Lower leg skin (tissue), 3 donors: ENCODE data around the gene OSBPL5.
"Not testable (repeated sequence)": the region's sequence is repeated elsewhere in the genome, so short reads cannot be mapped to it uniquely, and the experiment has no call there.

Experiments used
- POLR2A ChIP-seq, 2 donors: fragments of 450-650 bp; IDR thresholded peaks; one replicate each; pipeline ENCODE4 v1.6.1; 2016 to 2017; ENCODE audit warnings: antibody characterized with exemption in 2 of 2, mild to moderate bottlenecking in 1 of 2, moderate library complexity in 1 of 2
- TF ChIP-seq, protein P1 (sequence below), 3 donors: fragments of 450-650 bp; IDR thresholded peaks; one replicate each; pipeline ENCODE4 v1.5.1; 2016; ENCODE audit warnings: antibody characterized with exemption in 3 of 3, mild to moderate bottlenecking in 3 of 3, moderate library complexity in 2 of 3

GRCh38 chr11:3063876-3064275, 101.2 kb downstream of the OSBPL5 start:
- TF ChIP-seq, protein P1, sequence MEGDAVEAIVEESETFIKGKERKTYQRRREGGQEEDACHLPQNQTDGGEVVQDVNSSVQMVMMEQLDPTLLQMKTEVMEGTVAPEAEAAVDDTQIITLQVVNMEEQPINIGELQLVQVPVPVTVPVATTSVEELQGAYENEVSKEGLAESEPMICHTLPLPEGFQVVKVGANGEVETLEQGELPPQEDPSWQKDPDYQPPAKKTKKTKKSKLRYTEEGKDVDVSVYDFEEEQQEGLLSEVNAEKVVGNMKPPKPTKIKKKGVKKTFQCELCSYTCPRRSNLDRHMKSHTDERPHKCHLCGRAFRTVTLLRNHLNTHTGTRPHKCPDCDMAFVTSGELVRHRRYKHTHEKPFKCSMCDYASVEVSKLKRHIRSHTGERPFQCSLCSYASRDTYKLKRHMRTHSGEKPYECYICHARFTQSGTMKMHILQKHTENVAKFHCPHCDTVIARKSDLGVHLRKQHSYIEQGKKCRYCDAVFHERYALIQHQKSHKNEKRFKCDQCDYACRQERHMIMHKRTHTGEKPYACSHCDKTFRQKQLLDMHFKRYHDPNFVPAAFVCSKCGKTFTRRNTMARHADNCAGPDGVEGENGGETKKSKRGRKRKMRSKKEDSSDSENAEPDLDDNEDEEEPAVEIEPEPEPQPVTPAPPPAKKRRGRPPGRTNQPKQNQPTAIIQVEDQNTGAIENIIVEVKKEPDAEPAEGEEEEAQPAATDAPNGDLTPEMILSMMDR (IDR thresholded peaks at IDR 0.05), result not testable (repeated sequence)
- not testable (repeated sequence) for TF ChIP-seq POLR2A (IDR thresholded peaks at IDR 0.05)
